Small intestine (tissue), 7 donors: ENCODE data around the gene TESMIN. TPM values are rescaled to one million over a fixed set of nuclear protein-coding genes. Genes with fewer than 3 reads are reported as not detected.

Experiments used
- DNase-seq, 2 donors: peaks; one replicate each; pipeline versions ENCODE4 v3.0.0 to v3.0.0-alpha.2; 2013
- FAIRE-seq: peaks from 2 replicates; lab custom pipeline; 2012; peaks lifted over from hg19 to GRCh38; lab: Jason Lieb, UNC
- H3K27ac ChIP-seq, 3 donors: one replicate each; pipeline ENCODE4 v1.5.1; 2013; ENCODE audit warnings: low read length in 2 of 3, mild to moderate bottlenecking in 2 of 3, control low read depth in 1 of 3, inconsistent platforms in 1 of 3, low read depth in 1 of 3, moderate library complexity in 1 of 3
- H3K27me3 ChIP-seq, 3 donors: one replicate each; pipeline ENCODE4 v1.6.1; 2013; ENCODE audit warnings: low read length in 3 of 3, inconsistent platforms in 1 of 3; ENCODE audit not compliant: control insufficient read depth in 3 of 3, insufficient read depth in 3 of 3
- H3K36me3 ChIP-seq, 3 donors: one replicate each; pipeline ENCODE4 v1.6.1; 2013; ENCODE audit warnings: low read length in 3 of 3, inconsistent platforms in 1 of 3, low read depth in 1 of 3, mild to moderate bottlenecking in 1 of 3, moderate library complexity in 1 of 3; ENCODE audit not compliant: control insufficient read depth in 3 of 3, insufficient read depth in 2 of 3
- H3K4me1 ChIP-seq, 3 donors: one replicate each; pipeline ENCODE4 v1.6.1; 2013; ENCODE audit warnings: low read length in 2 of 3, inconsistent platforms in 1 of 3, low read depth in 1 of 3, mild to moderate bottlenecking in 1 of 3, moderate library complexity in 1 of 3; ENCODE audit not compliant: control insufficient read depth in 3 of 3, insufficient read depth in 2 of 3
- H3K4me3 ChIP-seq, 3 donors: one replicate each; pipeline ENCODE4 v1.5.1; 2013; ENCODE audit warnings: low read length in 3 of 3, control low read depth in 1 of 3, inconsistent platforms in 1 of 3, low read depth in 1 of 3, mild to moderate bottlenecking in 1 of 3, moderate library complexity in 1 of 3
- H3K9me3 ChIP-seq, 2 donors: one replicate each; pipeline ENCODE4 v1.6.1; 2013; ENCODE audit warnings: low read depth in 1 of 2, low read length in 1 of 2; ENCODE audit not compliant: control insufficient read depth in 2 of 2, insufficient read depth in 1 of 2
- WGBS, 3 donors: extraction: QIAGEN DNeasy Blood & Tissue Kit; methylation state at CpG; one replicate each; pipeline ENCODE4 v1.1.7; 2013; 5-methylcytosine and 5-hydroxymethylcytosine counted together
- polyA plus RNA-seq, 4 donors: library from polyadenylated mRNA; stranded (reverse) in 3 of 4; unstranded in 1 of 4; fragments of 200-250 nt in 3 of 4; fragments of 120-200 nt in 1 of 4; gene quantifications; one replicate each; pipeline versions ENCODE4 v1.2.1 to v1.2.3, GENCODE V29; 2013
- donor health status: healthy with polysubstance abuse.
- donor health status: control.
- donor health status: control.
- donor health status: Bipolar disorder and iron deficiency.
- donor health status: healthy.

Gene TESMIN
- polyA plus RNA-seq, 4 donors = 1.1 to 8.8 (median 4.4) TPM

DNA sequence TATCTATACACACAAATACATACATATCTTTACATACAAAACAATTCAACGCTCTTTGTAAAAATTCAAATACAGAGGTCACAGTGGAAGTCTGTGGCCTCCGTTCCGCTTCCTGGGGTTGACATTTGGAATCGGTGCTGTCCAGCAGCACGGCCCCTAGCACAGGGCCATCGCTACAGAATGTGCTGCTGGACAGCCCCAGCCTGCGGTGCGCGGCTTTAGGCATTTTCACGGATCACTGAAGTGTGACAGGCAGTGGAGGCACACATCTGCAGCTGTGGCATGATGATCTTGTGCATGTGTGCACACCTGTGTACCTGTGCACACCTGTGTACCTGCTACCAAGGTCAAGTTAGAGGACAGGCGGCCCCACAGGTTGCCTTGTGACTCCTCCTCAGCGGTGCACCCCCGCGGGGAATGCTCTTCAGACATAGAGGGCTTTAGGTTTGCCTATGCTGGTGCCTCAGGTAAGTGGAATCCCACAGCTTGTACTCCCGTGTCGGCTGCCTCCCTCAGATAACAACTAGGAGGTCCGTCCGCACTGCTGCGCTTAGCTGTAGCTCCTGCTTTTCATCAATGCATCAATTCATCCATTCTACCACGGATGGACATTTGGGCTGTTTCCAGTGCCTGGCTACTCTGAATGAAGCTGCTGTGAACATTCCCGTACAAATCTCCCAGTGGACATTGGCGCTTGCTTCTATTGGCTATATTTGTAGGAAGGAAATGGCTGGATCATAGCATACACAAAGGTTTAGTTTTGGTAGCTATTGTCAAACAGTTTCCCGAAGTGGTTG, 37.1 kb downstream of the TESMIN start:
- WGBS, 3 donors = 83 to 91% (median 90%) methylated on average over 23 of the region's 23 CpGs
- Histone ChIP-seq H3K27me3 (peaks cover 0 to 3% (median 0%) of the 10 kb centered on the region in 3 donors), H3K9me3 (no peaks in the 10 kb centered on the region), H3K27ac (no peak overlapping the region), H3K36me3 (peaks cover 0 to 5% (median 0%) of the 10 kb centered on the region in 3 donors), H3K4me3 (no peak overlapping the region), H3K4me1 (no peaks in the 10 kb centered on the region)
- FAIRE-seq (no peak), DNase-seq (no peak)

DNA sequence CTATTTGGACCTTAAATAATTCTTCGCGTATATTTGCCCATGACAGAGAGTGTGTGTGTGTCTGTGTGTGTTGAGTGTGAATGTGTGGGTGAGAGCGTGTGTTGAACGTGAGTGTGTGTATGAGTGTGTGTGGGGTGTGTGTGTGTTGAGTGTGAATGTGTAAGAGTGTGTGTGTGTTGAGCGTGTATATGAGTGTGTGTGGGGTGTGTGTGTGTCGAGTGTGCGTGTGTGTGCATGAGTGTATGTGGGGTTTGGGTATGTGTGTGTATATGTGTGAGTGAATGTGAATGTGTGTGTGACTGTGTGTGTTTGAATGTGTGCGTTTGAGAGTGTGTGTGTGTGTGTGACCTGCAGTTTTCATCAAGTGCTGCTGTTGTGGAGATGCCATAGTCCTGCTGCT, 40.2 kb downstream of the TESMIN start:
- H3K36me3 ChIP-seq = no peaks in the 10 kb centered on the region
- H3K4me3 ChIP-seq = no peak overlapping the region
- FAIRE-seq = no peak
- no peaks in the 10 kb centered on the region for H3K9me3 ChIP-seq
- no peaks in the 10 kb centered on the region for H3K4me1 ChIP-seq
- no peak for DNase-seq
- no peak overlapping the region for H3K27ac ChIP-seq
- 94 to 96% (median 95%) methylated on average over 8 of the region's 8 CpGs for WGBS, 3 donors
- no peaks in the 10 kb centered on the region for H3K27me3 ChIP-seq

DNA sequence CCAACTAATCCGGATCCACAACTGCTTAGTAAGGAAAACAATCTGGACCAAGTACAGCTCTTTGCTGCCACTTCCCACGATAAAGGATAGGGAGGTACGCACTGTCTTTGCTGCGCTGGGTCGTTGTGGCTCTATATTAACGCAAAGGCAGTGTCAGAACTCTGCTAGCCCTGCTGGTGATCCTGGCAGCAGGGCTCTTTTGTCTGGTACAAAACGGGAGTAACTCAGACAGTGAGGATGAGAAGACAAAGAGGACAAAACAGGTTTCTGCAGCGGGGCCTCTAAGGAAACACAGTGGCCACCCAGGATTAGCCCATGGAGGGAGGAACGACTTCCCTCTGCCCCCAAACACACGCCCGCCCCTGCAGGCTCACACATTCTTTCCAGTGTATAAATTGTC, 40.9 kb downstream of the TESMIN start:
- Histone ChIP-seq H3K27ac (no peak overlapping the region), H3K27me3 (no peaks in the 10 kb centered on the region), H3K36me3 (no peaks in the 10 kb centered on the region), H3K4me1 (no peaks in the 10 kb centered on the region), H3K4me3 (no peak overlapping the region), H3K9me3 (no peaks in the 10 kb centered on the region)
- DNase-seq (no peak), FAIRE-seq (no peak)
- WGBS, 3 donors = 84 to 90% (median 87%) methylated on average over 11 of the region's 11 CpGs

DNA sequence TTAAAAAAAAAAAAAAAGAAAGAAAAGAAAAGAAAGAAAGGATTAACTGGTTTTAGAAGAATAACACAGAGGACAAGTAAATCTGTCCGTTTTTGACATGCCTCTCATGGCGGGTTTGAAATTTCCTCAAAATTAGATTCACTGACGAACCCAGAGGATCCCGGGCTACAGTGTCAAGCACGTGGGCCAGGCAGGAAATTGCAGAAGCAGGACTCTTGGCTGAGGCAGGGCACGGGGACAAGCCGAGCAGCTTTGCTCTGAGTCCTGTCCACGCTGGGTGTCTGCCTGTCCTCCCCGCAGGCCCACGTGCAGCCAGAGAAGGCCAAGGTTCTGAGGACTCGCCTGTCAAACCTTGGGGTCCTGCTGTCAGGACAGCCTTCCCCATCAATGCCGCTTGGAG, 42.3 kb downstream of the TESMIN start:
- Histone ChIP-seq H3K4me3 (no peak overlapping the region), H3K4me1 (no peaks in the 10 kb centered on the region), H3K27ac (no peak overlapping the region), H3K9me3 (no peaks in the 10 kb centered on the region), H3K27me3 (peaks cover 0 to 4% (median 0%) of the 10 kb centered on the region in 3 donors), H3K36me3 (no peaks in the 10 kb centered on the region)
- FAIRE-seq (no peak), DNase-seq (no peak)
- 87 to 92% (median 91%) methylated on average over 11 to 12 of the region's 12 CpGs for WGBS, 3 donors

DNA sequence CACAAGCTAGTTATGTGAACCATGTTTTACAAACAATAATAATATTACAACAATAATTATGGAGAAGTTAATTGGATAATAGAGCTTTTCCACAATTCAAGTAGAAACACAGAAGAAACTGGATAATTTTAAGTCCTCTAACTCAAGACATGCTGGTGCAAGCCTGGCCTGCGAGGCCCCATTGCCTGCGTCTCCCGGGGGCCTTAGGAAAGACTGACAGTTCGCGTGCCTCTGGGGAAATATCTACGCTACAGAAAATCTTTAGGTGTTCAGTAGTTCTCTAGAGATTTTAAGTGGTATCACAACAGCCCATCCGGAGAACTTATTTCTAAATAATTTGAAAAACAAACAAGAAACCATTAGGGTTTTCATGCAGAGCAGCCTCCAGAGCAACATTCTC, 43.8 kb downstream of the TESMIN start:
- H3K27me3 ChIP-seq = peaks cover 0 to 9% (median 0%) of the 10 kb centered on the region in 3 donors
- H3K36me3 ChIP-seq = no peaks in the 10 kb centered on the region
- H3K27ac ChIP-seq = no peak overlapping the region
- DNase-seq = no peak
- no peaks in the 10 kb centered on the region for H3K4me1 ChIP-seq
- WGBS, 3 donors = 92 to 94% (median 93%) methylated on average over 7 of the region's 7 CpGs
- FAIRE-seq = no peak
- H3K4me3 ChIP-seq = no peak overlapping the region
- no peaks in the 10 kb centered on the region for H3K9me3 ChIP-seq

DNA sequence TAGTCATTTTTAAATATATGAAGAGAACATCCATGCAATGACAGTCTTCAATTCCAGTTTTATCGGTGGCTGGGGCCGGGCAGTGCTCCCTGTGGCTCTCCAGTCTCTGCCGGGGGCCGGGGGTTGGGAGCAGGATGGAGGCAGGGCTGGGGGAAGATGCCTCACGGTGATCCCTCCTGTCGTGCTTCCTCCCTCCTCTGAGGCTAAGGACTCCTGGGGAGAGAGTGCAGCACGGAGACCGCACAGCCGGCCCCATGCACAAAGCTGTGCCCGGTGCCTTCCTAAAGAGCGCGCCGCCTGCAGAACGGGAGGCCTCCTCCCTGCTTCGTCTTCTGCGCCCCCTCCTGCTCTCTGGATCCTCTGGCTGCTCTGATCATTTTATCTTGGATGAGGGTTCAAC, 46.4 kb downstream of the TESMIN start:
- no peaks in the 10 kb centered on the region for H3K4me1 ChIP-seq
- H3K27ac ChIP-seq = no peak overlapping the region
- 40 to 43% (median 43%) methylated on average over 16 of the region's 16 CpGs for WGBS, 3 donors
- H3K36me3 ChIP-seq = no peaks in the 10 kb centered on the region
- DNase-seq (no peak), FAIRE-seq (no peak)
- peaks cover 0 to 9% (median 0%) of the 10 kb centered on the region in 3 donors for H3K27me3 ChIP-seq
- no peak overlapping the region for H3K4me3 ChIP-seq
- H3K9me3 ChIP-seq = no peaks in the 10 kb centered on the region

DNA sequence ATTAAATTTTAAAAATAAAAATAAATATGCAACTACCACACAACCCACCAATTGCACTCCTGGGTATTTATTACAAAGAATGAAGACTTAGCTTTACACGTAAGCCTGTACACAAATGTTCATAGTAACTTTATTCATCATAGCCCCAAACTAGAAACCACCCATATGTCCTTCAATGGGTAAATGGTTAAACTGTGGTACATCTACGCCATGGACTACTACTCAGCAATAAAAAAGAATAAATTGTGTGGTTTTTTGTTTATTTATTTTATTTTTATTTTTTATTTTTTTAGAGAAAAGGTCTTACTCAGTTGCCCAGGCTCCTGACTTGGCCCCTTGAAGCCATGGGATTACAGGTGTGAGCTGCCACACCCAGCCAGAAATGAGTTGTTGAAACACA, 52.3 kb downstream of the TESMIN start:
- Histone ChIP-seq H3K27me3 (peaks cover 0 to 11% (median 4%) of the 10 kb centered on the region in 3 donors), H3K27ac (no peak overlapping the region), H3K4me1 (no peaks in the 10 kb centered on the region), H3K36me3 (no peaks in the 10 kb centered on the region), H3K4me3 (no peak overlapping the region), H3K9me3 (peaks cover 0 to 13% of the 10 kb centered on the region in 2 donors)
- FAIRE-seq (no peak), DNase-seq (no peak)
- WGBS, 3 donors = 89 to 94% (median 93%) methylated on average over 2 of the region's 2 CpGs

DNA sequence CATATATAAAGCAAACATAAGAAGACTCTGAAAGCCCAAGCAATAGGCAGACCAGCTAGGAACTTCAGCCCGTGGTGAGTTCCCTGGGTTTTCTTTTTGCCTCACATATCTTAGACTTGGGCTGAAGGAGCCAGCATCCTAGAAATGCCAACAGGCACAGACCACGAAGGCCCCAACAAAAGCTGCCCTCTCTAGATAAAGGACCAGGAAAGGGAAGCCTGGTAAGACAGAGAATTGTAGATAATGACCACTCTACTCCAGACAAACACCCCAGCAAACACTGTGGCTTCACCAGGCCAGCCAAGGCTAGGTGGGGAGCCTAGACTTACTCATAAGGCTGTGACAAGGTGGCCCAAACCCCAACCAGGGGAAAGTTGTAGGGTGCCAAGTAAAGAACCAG, 55.8 kb downstream of the TESMIN start:
- Histone ChIP-seq H3K4me3 (no peak overlapping the region), H3K4me1 (no peaks in the 10 kb centered on the region), H3K9me3 (peaks cover 0 to 13% of the 10 kb centered on the region in 2 donors), H3K27ac (no peak overlapping the region), H3K27me3 (peaks cover 0 to 19% (median 0%) of the 10 kb centered on the region in 3 donors), H3K36me3 (no peaks in the 10 kb centered on the region)
- DNase-seq (no peak), FAIRE-seq (no peak)
- WGBS, 3 donors = 53 to 62% (median 57%) methylated on average over 2 of the region's 2 CpGs
